ENCODE data around the gene GOLIM4.

DNA sequence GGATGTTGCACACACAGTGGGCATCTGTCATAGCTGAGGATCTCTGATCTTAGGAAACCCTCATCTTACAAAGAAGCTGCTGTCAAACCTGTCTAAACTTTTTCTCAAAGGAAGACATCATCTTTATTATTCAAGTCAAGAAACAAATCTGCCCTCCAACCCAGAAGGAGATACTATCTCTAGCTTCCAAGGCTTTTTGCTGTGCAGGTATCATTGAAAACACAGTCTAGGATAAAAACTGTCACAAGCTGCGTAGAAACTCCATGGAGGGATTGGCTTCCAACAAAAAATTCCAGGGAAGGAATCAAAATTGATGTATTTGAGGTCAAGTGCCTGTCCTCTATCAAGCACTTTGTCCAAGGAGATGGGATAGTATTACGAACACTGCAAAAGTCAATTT, 89.1 kb downstream of the GOLIM4 start:
- TF ChIP-seq, protein P1, sequence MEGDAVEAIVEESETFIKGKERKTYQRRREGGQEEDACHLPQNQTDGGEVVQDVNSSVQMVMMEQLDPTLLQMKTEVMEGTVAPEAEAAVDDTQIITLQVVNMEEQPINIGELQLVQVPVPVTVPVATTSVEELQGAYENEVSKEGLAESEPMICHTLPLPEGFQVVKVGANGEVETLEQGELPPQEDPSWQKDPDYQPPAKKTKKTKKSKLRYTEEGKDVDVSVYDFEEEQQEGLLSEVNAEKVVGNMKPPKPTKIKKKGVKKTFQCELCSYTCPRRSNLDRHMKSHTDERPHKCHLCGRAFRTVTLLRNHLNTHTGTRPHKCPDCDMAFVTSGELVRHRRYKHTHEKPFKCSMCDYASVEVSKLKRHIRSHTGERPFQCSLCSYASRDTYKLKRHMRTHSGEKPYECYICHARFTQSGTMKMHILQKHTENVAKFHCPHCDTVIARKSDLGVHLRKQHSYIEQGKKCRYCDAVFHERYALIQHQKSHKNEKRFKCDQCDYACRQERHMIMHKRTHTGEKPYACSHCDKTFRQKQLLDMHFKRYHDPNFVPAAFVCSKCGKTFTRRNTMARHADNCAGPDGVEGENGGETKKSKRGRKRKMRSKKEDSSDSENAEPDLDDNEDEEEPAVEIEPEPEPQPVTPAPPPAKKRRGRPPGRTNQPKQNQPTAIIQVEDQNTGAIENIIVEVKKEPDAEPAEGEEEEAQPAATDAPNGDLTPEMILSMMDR (IDR thresholded peaks at IDR 0.05) = no peak
- TF ChIP-seq POLR2AphosphoS5 (IDR thresholded peaks at IDR 0.05; ENCODE audit: low read depth, low read length) (no peak), SIN3A (IDR thresholded peaks at IDR 0.05; ENCODE audit: borderline replicate concordance, insufficient read depth, low read depth, low read length) (no peak)

Data from Panc1 (cell line).